HG02938 (cell line): ENCODE measurements around the gene VPS51.
A peak's percentile ranks its signal among the peaks of the same experiment; 100 is the strongest.

Experiments used
- ATAC-seq: cut with Tn5 transposase; IDR thresholded peaks from one replicate; pipeline ENCODE4 v1.9.1; 2021; ENCODE audit warnings: mild to moderate bottlenecking, moderate library complexity; ENCODE audit not compliant: unreplicated experiment

VPS51 gene

GRCh38 chr11:65095974-65096806, at the start of gene VPS51:
Gene VPS51, plus strand, starts transcription at chr11:65096214. Its CDS starts 37 bp downstream, at chr11:65096251.
- peak; percentile 89 for ATAC-seq

- ATAC-seq: no peak
Observed at GRCh38 chr11:65047581-65048422, 48.2 kb upstream of the VPS51 start.

GRCh38 chr11:65051398-65051858, 44.6 kb upstream of the VPS51 start:
- no peak for ATAC-seq

GRCh38 chr11:65053827-65054508, 42.0 kb upstream of the VPS51 start:
- no peak for ATAC-seq

GRCh38 chr11:65055538-65055937, 40.5 kb upstream of the VPS51 start:
- ATAC-seq: no peak

DNA sequence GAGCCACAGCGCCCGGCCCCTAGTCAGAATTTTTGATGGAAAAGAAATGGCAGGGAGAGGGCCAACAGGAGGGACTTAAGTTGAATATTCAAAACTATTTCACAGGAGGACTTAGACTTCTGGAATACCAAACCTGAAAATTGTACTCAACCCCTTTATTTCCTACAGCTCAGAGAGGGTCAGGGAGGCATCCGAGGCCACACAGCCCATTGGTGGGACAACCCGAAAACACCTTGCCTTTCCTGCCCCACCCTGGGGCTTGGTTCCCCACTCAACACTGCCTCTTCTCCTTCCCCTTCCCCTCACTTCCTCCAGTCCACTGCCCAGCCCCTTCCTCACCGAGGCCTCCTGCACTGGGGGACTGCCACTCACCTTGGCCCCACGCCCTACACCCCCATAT, 39.0 kb upstream of the VPS51 start:
- ATAC-seq: no peak

DNA sequence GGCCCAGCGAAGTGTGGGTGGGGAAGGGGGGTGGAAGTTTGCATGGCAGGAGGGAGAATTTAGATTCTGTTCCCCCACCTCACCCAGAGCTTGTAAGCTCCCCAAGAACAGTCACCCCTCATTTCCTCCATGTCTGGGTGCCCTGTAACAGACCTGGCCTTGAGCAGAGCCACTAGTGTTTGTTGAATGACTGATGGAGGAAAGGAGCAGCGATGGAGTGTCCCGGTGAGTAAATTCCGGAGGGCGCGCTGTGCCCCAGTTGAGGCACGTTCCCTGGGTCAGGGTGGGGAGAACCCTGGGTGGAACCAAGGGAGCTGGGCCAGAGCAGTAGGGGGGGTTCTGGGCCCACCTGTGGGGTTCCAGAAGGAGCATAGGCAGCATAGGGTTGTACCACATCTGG, 38.5 kb upstream of the VPS51 start:
- ATAC-seq: no peak

DNA sequence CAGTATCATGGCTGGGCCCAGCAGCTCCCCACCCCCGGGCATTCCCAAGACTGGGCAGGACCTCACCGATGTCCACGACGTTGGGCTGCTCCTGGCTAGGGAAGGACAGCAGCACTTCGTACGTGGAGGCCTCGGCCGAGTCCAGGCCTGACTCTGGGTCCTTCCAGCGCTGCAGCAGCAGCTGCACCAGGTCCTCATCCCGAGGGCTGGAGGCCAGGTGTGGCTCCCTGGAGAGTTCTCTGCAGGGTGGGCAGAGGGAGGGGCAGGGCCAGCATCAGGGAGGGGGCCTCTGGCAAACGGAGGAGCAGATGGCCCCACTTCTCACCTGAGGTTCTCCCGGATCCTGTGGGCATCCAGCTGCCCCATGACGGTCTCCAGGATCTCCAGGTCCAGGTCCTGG, 38.0 kb upstream of the VPS51 start:
- ATAC-seq: no peak

- ATAC-seq: no peak
Observed at GRCh38 chr11:65058419-65059054, 37.5 kb upstream of the VPS51 start, which contains the start of gene NAALADL1. Gene NAALADL1, minus strand, starts transcription at chr11:65058553. Its CDS starts 32 bp downstream, at chr11:65058521.

DNA sequence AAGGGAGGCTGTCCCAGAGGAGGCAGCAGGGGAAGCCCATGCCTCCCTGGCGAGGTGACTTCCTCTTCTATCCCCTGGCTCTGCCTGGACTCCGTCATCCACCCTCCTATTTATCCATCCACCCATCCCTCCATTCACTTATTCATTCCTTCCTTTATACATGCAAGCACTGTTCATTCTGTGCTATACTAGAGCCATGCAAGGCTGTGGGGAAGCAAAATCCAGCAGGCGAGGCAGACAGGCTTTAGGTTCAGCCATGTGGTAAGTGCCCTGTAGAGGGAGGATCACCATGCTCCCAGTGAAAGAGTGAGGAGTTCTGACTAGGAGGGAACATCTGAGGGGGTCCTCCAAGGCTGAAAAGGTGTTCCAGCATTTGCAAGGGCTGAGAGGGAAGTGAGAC, 36.5 kb upstream of the VPS51 start:
- no peak for ATAC-seq

GRCh38 chr11:65059959-65060824, 35.8 kb upstream of the VPS51 start:
- no peak for ATAC-seq

DNA sequence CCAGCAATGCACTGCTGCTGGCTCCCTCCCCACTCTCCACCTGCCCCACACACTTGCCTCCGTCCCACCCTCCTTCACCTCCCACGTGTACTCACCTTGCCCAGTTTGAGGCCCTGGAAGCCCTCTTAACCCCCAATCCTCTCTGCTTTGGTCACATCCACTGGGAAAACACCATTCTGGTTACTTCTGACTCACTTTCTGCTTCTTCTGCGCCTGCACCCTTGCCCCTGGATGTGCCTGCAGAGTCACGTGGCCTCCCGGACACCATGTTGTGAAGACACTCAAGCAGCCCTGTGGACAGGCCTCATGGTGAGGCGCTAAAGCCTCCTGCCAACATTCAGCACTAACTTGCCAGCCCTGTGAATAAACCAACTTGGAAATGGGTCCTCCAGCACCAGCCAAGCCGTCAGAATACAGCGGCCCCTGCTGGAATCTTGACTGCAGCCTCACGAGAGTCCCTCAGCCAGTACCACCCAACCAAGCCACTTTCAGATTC, 35.1 kb upstream of the VPS51 start:
- no peak for ATAC-seq

DNA sequence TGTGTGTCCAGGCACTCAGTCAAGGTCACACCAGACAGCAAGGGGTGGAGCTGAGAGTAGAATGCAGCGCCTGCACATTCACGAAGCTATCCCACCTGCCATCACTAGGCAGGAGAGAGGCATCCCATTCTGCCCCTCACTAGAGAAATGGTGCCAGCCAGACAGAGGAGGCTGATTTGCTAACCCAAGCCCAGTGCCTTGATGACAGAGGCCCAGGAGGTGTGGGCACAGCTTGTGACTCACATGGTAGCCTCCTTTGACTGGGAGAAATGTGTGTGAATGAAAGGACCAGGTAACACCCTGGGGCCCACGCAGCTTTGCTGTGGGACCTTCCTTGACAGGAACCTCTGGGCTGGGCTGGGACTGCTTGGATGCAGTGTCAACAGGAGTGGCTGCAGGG, 32.5 kb upstream of the VPS51 start:
- no peak for ATAC-seq

GRCh38 chr11:65064847-65065240, 31.2 kb upstream of the VPS51 start:
- no peak for ATAC-seq

DNA sequence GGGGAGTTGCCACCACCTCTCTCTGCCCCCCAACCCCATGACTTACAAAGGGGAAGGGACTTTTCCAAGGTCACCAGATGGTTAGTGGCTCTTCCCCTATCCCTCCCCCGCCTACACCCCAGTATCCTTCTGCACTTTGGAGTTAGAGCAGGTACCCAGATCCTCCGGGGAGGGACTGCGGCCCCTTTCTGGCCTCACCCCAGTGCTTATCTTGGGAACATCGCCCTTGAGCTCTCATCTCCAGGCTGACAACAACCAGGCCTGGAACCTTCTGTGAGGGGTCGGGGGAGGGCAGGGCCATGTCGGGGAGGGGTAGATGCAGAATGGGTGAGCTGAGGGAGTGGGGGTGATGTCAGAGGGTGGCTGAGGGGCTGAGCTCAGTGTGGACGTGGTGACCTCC, 30.2 kb upstream of the VPS51 start:
- no peak for ATAC-seq

- no peak for ATAC-seq
Observed at GRCh38 chr11:65066315-65066714, 29.7 kb upstream of the VPS51 start.

DNA sequence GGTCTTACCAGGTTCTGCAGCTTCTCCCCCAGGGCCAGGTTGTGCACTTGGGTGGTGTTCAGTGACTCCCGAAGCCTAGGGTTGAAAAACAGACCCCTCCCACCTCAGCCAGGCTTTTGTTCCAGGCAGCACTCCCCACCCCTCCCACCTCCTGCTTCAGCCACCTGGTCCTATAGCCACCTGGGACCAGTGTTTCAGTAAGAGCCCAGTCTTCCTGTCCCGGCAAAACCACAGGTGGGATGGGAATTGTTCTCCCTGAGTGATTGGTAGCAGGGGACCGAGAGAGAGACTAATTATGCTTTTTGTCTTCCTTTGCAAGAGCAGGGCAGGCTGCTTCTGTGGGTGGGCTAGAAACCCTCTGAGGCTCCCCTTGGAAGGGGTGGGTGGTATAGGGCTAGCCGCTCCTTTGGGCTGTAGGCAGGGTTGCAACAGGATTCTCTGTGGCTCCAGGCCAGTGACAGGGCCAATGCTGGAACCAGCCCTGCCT, 29.2 kb upstream of the VPS51 start:
- ATAC-seq: no peak

DNA sequence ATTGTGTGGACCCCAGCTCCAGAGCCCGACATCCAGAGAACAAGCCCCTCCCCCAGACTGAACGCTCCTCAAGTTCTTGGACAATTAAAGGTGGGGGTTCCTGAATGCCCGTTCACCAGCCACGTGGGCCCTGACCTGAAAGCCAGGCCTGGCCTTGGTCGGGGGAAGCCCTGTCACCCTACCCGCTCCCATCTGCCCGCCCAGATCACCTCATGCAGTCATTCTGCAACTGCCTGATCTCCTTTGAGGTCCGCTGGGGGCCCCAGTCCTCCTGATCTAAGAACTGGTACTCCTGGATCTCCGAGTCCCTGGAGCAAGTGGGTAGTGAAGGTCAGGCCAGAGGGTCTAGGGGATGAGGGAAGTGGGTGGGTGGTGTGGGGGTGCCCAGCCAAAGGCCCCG, 28.6 kb upstream of the VPS51 start:
- no peak for ATAC-seq

- ATAC-seq: no peak
Observed at GRCh38 chr11:65069217-65069616, 26.8 kb upstream of the VPS51 start.
